Measurements from ENCODE around the gene BRI3. TPM values are rescaled to one million over a fixed set of nuclear protein-coding genes. Genes with fewer than 3 reads are reported as not detected.

The BRI3 gene
- total RNA-seq, 4 donors from 2014 or later = 11.2 to 36.2 (median 23.3) TPM

DNA sequence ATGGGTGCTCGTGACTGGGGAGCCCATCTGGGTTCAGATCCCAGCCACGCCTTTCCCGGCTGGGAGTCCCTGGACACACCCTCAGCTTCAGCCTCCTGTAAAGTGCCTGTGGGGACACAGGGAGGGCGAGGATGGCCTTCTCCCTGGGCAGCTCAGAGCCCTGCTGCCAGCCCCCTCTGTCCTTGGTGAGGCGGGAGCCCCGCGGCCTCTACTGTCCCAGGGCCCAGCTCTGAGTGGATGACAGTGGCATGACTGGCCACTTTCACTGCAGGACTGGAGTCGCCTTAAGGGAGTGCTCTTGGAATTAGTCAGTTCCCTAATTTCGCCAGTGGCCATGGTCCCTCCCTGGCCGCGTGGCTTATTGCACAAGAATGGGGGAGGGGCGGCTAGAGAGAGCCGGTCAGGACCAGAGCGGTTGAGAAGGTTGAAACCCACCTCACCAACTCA, 4.6 kb downstream of the BRI3 start:
- DNase-seq = no peak
- H3K36me3 ChIP-seq = peaks cover 0 to 29% (median 0%) of the 10 kb centered on the region in 3 donors
- intact Hi-C loops (cut with DNase I) = no loop called here
- H3K27ac ChIP-seq = peak overlapping the region; percentile 94 to 99 (median 97)
- H3K4me3 ChIP-seq = peak overlapping the region in 2 of 4 donors; percentile 93 to 98
- WGBS, 2 donors = 100% methylated on average over 1 of the region's 14 CpGs; no CpG with 5 or more reads in 1 of the 2 donors
- H3K9me3 ChIP-seq = no peaks in the 10 kb centered on the region
- TF ChIP-seq POLR2A (IDR thresholded peaks at IDR 0.05) = no peak
- TF ChIP-seq, protein P1, sequence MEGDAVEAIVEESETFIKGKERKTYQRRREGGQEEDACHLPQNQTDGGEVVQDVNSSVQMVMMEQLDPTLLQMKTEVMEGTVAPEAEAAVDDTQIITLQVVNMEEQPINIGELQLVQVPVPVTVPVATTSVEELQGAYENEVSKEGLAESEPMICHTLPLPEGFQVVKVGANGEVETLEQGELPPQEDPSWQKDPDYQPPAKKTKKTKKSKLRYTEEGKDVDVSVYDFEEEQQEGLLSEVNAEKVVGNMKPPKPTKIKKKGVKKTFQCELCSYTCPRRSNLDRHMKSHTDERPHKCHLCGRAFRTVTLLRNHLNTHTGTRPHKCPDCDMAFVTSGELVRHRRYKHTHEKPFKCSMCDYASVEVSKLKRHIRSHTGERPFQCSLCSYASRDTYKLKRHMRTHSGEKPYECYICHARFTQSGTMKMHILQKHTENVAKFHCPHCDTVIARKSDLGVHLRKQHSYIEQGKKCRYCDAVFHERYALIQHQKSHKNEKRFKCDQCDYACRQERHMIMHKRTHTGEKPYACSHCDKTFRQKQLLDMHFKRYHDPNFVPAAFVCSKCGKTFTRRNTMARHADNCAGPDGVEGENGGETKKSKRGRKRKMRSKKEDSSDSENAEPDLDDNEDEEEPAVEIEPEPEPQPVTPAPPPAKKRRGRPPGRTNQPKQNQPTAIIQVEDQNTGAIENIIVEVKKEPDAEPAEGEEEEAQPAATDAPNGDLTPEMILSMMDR (IDR thresholded peaks at IDR 0.05) = peak in 1 of 6 experiments; percentile 8
- H3K4me1 ChIP-seq = peaks cover 61 to 78% (median 67%) of the 10 kb centered on the region in 3 donors
- H3K27me3 ChIP-seq = no peaks in the 10 kb centered on the region

GRCh38 chr7:98286701-98287485, 5.4 kb downstream of the BRI3 start:
- no peaks in the 10 kb centered on the region for H3K9me3 ChIP-seq
- H3K4me1 ChIP-seq = peaks cover 61 to 78% (median 67%) of the 10 kb centered on the region in 3 donors
- whole genome bisulfite sequencing, 2 donors = 62 to 84% methylated on average over 7 to 9 of the region's 21 CpGs
- H3K27me3 ChIP-seq = no peaks in the 10 kb centered on the region
- peak overlapping the region in 1 of 4 donors; percentile 93 for H3K4me3 ChIP-seq
- DNase-seq = no peak
- TF ChIP-seq, protein P1 (IDR thresholded peaks at IDR 0.05) = no peak
- TF ChIP-seq POLR2A (IDR thresholded peaks at IDR 0.05) = no peak
- H3K36me3 ChIP-seq = peaks cover 0 to 36% (median 7%) of the 10 kb centered on the region in 3 donors
- intact Hi-C loops (cut with DNase I) = no loop called here
- peak overlapping the region; percentile 94 to 99 (median 97) for H3K27ac ChIP-seq

DNA sequence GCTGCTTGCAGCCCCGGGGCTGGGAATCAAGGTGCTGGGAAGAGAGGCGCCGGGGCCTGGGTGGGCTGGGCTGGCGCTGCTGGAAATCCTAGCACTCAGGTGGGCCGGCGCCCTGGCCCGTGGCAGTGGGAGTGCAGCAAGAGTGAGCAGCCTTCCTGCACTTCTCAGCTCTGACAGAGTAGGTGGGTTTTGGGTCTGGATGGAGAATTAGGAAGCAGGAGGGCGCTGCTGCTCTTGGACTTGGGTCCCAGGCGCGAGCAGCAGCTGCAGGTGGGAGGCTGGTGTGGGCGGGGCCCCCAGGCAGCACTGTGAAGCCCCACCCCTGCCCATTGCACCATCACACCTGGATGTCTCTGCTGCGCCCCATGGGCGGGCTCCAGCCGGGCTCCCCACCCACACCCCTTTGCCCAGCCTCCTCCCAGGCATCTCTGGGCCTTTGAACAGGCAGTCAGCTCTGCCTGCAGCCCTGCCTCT, 6.0 kb downstream of the BRI3 start:
- DNase-seq = no peak
- no peaks in the 10 kb centered on the region for H3K9me3 ChIP-seq
- peak overlapping the region in 1 of 4 donors; percentile 93 for H3K4me3 ChIP-seq
- peaks cover 0 to 43% (median 9%) of the 10 kb centered on the region in 3 donors for H3K36me3 ChIP-seq
- intact Hi-C loops (cut with DNase I) = no loop called here
- WGBS, 2 donors = no CpG with 5 or more reads among the region's 14 CpGs
- TF ChIP-seq, protein P1 (IDR thresholded peaks at IDR 0.05) = peak in 1 of 6 experiments; percentile 5
- no peak for TF ChIP-seq POLR2A (IDR thresholded peaks at IDR 0.05)
- H3K27me3 ChIP-seq = no peaks in the 10 kb centered on the region
- peaks cover 60 to 73% (median 67%) of the 10 kb centered on the region in 3 donors for H3K4me1 ChIP-seq
- peak overlapping the region; percentile 94 to 99 (median 97) for H3K27ac ChIP-seq

GRCh38 chr7:98288064-98288823, 6.8 kb downstream of the BRI3 start:
- Histone ChIP-seq H3K27ac (peak overlapping the region; percentile 94 to 99 (median 97)), H3K9me3 (no peaks in the 10 kb centered on the region), H3K27me3 (no peaks in the 10 kb centered on the region), H3K36me3 (peaks cover under 1 to 50% (median 9%) of the 10 kb centered on the region in 3 donors), H3K4me3 (peak overlapping the region in 1 of 4 donors; percentile 6), H3K4me1 (peaks cover 53 to 65% (median 62%) of the 10 kb centered on the region in 3 donors)
- DNase-seq = no peak
- TF ChIP-seq, protein P1 (IDR thresholded peaks at IDR 0.05) = no peak
- no peak for TF ChIP-seq POLR2A (IDR thresholded peaks at IDR 0.05)
- WGBS, 2 donors = 40 to 54% methylated on average over 3 to 9 of the region's 12 CpGs
- intact Hi-C loops (cut with DNase I) = no loop called here
